H1 (cell line): ENCODE data around the gene PRCP. TPM values are rescaled to one million over a fixed set of nuclear protein-coding genes. Genes with fewer than 3 reads are reported as not detected.
"Not testable (repeated sequence)": the region's sequence is repeated elsewhere in the genome, so short reads cannot be mapped to it uniquely, and the experiment has no call there.

Experiments used
- CTCF ChIA-PET: fragments of 300-600 bp; sonication (Branson Sonifier 250); formaldehyde crosslinking; loops from one replicate; lab custom pipeline; 2021; ENCODE audit not compliant: partially characterized antibody; lab: Charles Lee
- POLR2A ChIA-PET: fragments of 300-600 bp; sonication (Branson Sonifier 250); formaldehyde crosslinking; loops from one replicate; lab custom pipeline; 2021; ENCODE audit warnings: inconsistent platforms; ENCODE audit not compliant: partially characterized antibody; lab: Charles Lee
- DNase-seq, 2 experiments: peaks; one replicate each; pipeline versions ENCODE4 v3.0.0 to v3.0.0-alpha.2; 2010 to 2022; ENCODE audit warnings: low spot score in 2 of 2, low read depth in 1 of 2, mixed read lengths in 1 of 2
- FAIRE-seq: peaks from 2 replicates; lab custom pipeline; 2011; peaks lifted over from hg19 to GRCh38; lab: Jason Lieb, UNC
- H2AFZ ChIP-seq: 2 replicates; pipeline ENCODE4 v1.8.1; 2012; ENCODE audit warnings: low read length, inconsistent platforms
- H2AK5ac ChIP-seq: 2 replicates; pipeline ENCODE4 v1.6.1; 2013; ENCODE audit warnings: low read depth, low read length
- H2BK120ac ChIP-seq: replicated peaks from 2 replicates; pipeline ENCODE3; 2013; ENCODE audit warnings: low read depth, low read length, inconsistent platforms
- H2BK12ac ChIP-seq: 2 replicates; pipeline ENCODE4 v1.6.1; 2013; ENCODE audit warnings: low read depth, low read length
- H2BK15ac ChIP-seq: 2 replicates; pipeline ENCODE4 v1.6.1; 2013; ENCODE audit warnings: low read length
- H2BK20ac ChIP-seq: 2 replicates; pipeline ENCODE4 v1.6.1; 2013; ENCODE audit warnings: low read length
- H2BK5ac ChIP-seq: 2 replicates; pipeline ENCODE4 v1.6.1; 2013; ENCODE audit warnings: low read depth, low read length
- H3K14ac ChIP-seq: 2 replicates; pipeline ENCODE4 v1.6.1; 2013; ENCODE audit warnings: inconsistent platforms; ENCODE audit not compliant: insufficient read length
- H3K18ac ChIP-seq: 2 replicates; pipeline ENCODE4 v1.6.1; 2013; ENCODE audit warnings: low read length; ENCODE audit errors: extremely low read depth
- H3K23ac ChIP-seq: 2 replicates; pipeline ENCODE4 v1.6.1; 2013; ENCODE audit warnings: inconsistent platforms; ENCODE audit not compliant: insufficient read length
- H3K23me2 ChIP-seq: 2 replicates; pipeline ENCODE4 v1.6.1; 2013; ENCODE audit warnings: low read depth, low read length
- H3K27ac ChIP-seq: 2 replicates; pipeline ENCODE4 v1.6.1; 2011; ENCODE audit warnings: low read depth, low read length, inconsistent platforms
- H3K27me3 ChIP-seq, 4 experiments: replicated peaks in 1 of 4; 1 replicate in 1 of 4; 2 replicates in 3 of 4; pipeline versions ENCODE4 v1.6.1 to v1.8.1; 2011 to 2013; ENCODE audit warnings: low read length in 3 of 4, mild to moderate bottlenecking in 3 of 4, inconsistent platforms in 2 of 4, mixed read lengths in 2 of 4, moderate library complexity in 1 of 4; ENCODE audit not compliant: control insufficient read depth in 3 of 4, insufficient read depth in 3 of 4; ENCODE audit errors: extremely low read depth in 1 of 4
- H3K36me3 ChIP-seq, 4 experiments: 2 replicates each; pipeline versions ENCODE4 v1.6.1 to v1.8.1; 2011 to 2013; ENCODE audit warnings: mild to moderate bottlenecking in 4 of 4, low read length in 3 of 4, moderate library complexity in 2 of 4, control low read depth in 1 of 4, inconsistent platforms in 1 of 4; ENCODE audit not compliant: insufficient read depth in 4 of 4, control insufficient read depth in 2 of 4
- H3K4ac ChIP-seq: replicated peaks from 2 replicates; pipeline ENCODE3; 2013; ENCODE audit warnings: low read length, low read depth, mixed read lengths, inconsistent platforms; ENCODE audit not compliant: insufficient read length
- H3K4me1 ChIP-seq, 4 experiments: replicated peaks in 1 of 4; 1 replicate in 1 of 4; 2 replicates in 3 of 4; pipeline versions ENCODE4 v1.6.1 to v1.8.1; 2011 to 2013; ENCODE audit warnings: low read length in 3 of 4, inconsistent platforms in 2 of 4, mixed read lengths in 1 of 4; ENCODE audit not compliant: insufficient read depth in 4 of 4, control insufficient read depth in 3 of 4
- H3K4me2 ChIP-seq, 2 experiments: 2 replicates each; pipeline versions ENCODE4 v1.6.1 to v1.8.1; 2011 to 2013; ENCODE audit warnings: low read depth in 2 of 2, low read length in 2 of 2, control low read depth in 1 of 2, inconsistent platforms in 1 of 2, mild to moderate bottlenecking in 1 of 2; ENCODE audit not compliant: insufficient read depth in 1 of 2
- H3K4me3 ChIP-seq, 4 experiments: fragments of 200-600, 300-600 bp in 1 of 4; sonication (generic), shearing (Covaris generic), sonication (Bioruptor Twin) in 1 of 4; 2 replicates each; pipeline versions ENCODE4 v1.5.1 to v1.8.1; 2011 to 2016; ENCODE audit warnings: low read length in 4 of 4, low read depth in 3 of 4, control low read depth in 2 of 4, inconsistent platforms in 2 of 4, mild to moderate bottlenecking in 2 of 4, mixed read lengths in 1 of 4, moderate library complexity in 1 of 4; ENCODE audit not compliant: insufficient read depth in 2 of 4; ENCODE audit errors: extremely low read depth in 1 of 4
- H3K56ac ChIP-seq: replicated peaks from 2 replicates; pipeline ENCODE3; 2013; ENCODE audit warnings: low read depth, mild to moderate bottlenecking, mixed read lengths, low read length, inconsistent platforms; ENCODE audit not compliant: insufficient read length
- H3K79me1 ChIP-seq: 2 replicates; pipeline ENCODE4 v1.6.1; 2013; ENCODE audit warnings: low read depth, low read length, control low read depth
- H3K79me2 ChIP-seq, 2 experiments: 2 replicates each; pipeline versions ENCODE4 v1.6.1 to v1.8.1; 2012 to 2013; ENCODE audit warnings: low read length in 2 of 2, mild to moderate bottlenecking in 2 of 2, inconsistent platforms in 1 of 2; ENCODE audit not compliant: insufficient read depth in 2 of 2, control insufficient read depth in 1 of 2
- H3K9ac ChIP-seq, 4 experiments: replicated peaks in 1 of 4; 1 replicate in 1 of 4; 2 replicates in 3 of 4; pipeline versions ENCODE4 v1.6.1 to v1.8.1; 2011 to 2013; ENCODE audit warnings: low read depth in 3 of 4, low read length in 3 of 4, control low read depth in 2 of 4, mild to moderate bottlenecking in 2 of 4, moderate library complexity in 2 of 4, inconsistent platforms in 1 of 4; ENCODE audit errors: extremely low read depth in 1 of 4
- H3K9me3 ChIP-seq, 2 experiments: 2 replicates each; pipeline versions ENCODE4 v1.6.1 to v1.8.1; 2012 to 2013; ENCODE audit warnings: mild to moderate bottlenecking in 2 of 2, moderate library complexity in 2 of 2, control low read depth in 1 of 2, inconsistent platforms in 1 of 2, low read depth in 1 of 2, low read length in 1 of 2, mixed read lengths in 1 of 2; ENCODE audit not compliant: insufficient read depth in 2 of 2
- H4K20me1 ChIP-seq, 2 experiments: replicated peaks in 1 of 2; 2 replicates each; pipeline versions ENCODE3 to v1.8.1; 2011 to 2013; ENCODE audit warnings: inconsistent platforms in 2 of 2, low read length in 2 of 2, mild to moderate bottlenecking in 1 of 2; ENCODE audit not compliant: insufficient read depth in 2 of 2, control insufficient read depth in 1 of 2
- H4K5ac ChIP-seq: 2 replicates; pipeline ENCODE4 v1.6.1; 2013; ENCODE audit warnings: low read length, low read depth, mixed read lengths, inconsistent platforms; ENCODE audit not compliant: insufficient read length
- H4K8ac ChIP-seq: 2 replicates; pipeline ENCODE4 v1.8.0; 2013; ENCODE audit warnings: mild to moderate bottlenecking, moderate library complexity, low read length, inconsistent platforms; ENCODE audit not compliant: insufficient read depth; ENCODE audit errors: extremely low read depth
- H4K91ac ChIP-seq: replicated peaks from 2 replicates; pipeline ENCODE3; 2013; ENCODE audit warnings: low read length, mixed read lengths, inconsistent platforms; ENCODE audit not compliant: insufficient read length
- EZH2 ChIP-seq: fragments of 200-600 bp; sonication (generic); IDR thresholded peaks from 2 replicates; pipeline ENCODE4 v1.7.1; 2012; ENCODE audit warnings: low read depth, mild to moderate bottlenecking, moderate library complexity, low read length, inconsistent platforms; ENCODE audit not compliant: severe bottlenecking
- GTF2F1 ChIP-seq: IDR thresholded peaks from 2 replicates; pipeline ENCODE4 v1.6.1; 2012; ENCODE audit warnings: low read depth, low read length, improper control_type of control experiment, borderline replicate concordance
- SUZ12 ChIP-seq: fragments of 200-600 bp; sonication (generic); IDR thresholded peaks from 2 replicates; pipeline ENCODE4 v1.6.1; 2012; ENCODE audit warnings: mild to moderate bottlenecking, inconsistent platforms, low read length, moderate library complexity, mixed read lengths
- TAF7 ChIP-seq: optimal IDR thresholded peaks from 2 replicates; pipeline ENCODE3; 2011; ENCODE audit warnings: low read depth, mild to moderate bottlenecking, inconsistent platforms, low read length, moderate library complexity, borderline replicate concordance
- WGBS, 2 experiments: shearing (Covaris generic) in 1 of 2; methylation state at CpG; one replicate each; pipeline versions ENCODE4 v1.1.6 to v1.1.7; 2013 to 2015; ENCODE audit warnings: low lambda C conversion rate in 2 of 2, mixed read lengths in 2 of 2, inconsistent platforms in 1 of 2, low coverage in 1 of 2, missing lambda C conversion rate in 1 of 2; ENCODE audit not compliant: insufficient replicate concordance in 2 of 2, insufficient coverage in 1 of 2, insufficient read length in 1 of 2; ENCODE audit errors: extremely low coverage in 1 of 2, missing lambda C conversion rate in 1 of 2; 5-methylcytosine and 5-hydroxymethylcytosine counted together
- polyA plus RNA-seq, 7 experiments: library from polyadenylated mRNA; depleted of rRNA in 3 of 7; stranded (reverse) in 5 of 7; unstranded in 2 of 7; fragments of >200 nt in 5 of 7; fragments of 200-250 nt in 2 of 7; gene quantifications; 1 replicate in 5 of 7; 2 replicates in 1 of 7; 4 replicates in 1 of 7; pipeline versions ENCODE4 v1.2.1 to v1.2.3, GENCODE V29; 2011 to 2013; ENCODE audit warnings: missing spikeins in 2 of 7, mixed read lengths in 2 of 7
- total RNA-seq: library from RNA; stranded (reverse); fragmentation: NEBNext Ultra II Directional; extraction: Animal tissue kit (Norgen Biotek cat#: 25700); gene quantifications from 2 replicates; pipeline ENCODE4 v1.2.1, GENCODE V29; 2021

Gene PRCP
- total and polyA plus RNA-seq, 2 of the 8 experiments (the other 6 are each of a cell fraction or from before 2014, with no cell fraction given) = 63.8 to 84.4 TPM

- no peak for TF ChIP-seq EZH2
- no peak for TF ChIP-seq TAF7
- no peak for TF ChIP-seq SUZ12
- TF ChIP-seq GTF2F1 = no peak
Measured at GRCh38 chr11:82924522-82925224, 24.4 kb upstream of the PRCP start (continued).

- H3K9ac ChIP-seq, H2BK20ac ChIP-seq, H4K5ac ChIP-seq, FAIRE-seq, H2BK120ac ChIP-seq, H2AFZ ChIP-seq, H2BK5ac ChIP-seq, H3K23ac ChIP-seq, H3K23me2 ChIP-seq, H3K27ac ChIP-seq, H4K8ac ChIP-seq, H2BK15ac ChIP-seq, DNase-seq, H4K20me1 ChIP-seq, H3K4me2 ChIP-seq, H3K4ac ChIP-seq, H3K79me1 ChIP-seq, H3K14ac ChIP-seq, H3K18ac ChIP-seq, H3K27me3 ChIP-seq, H2AK5ac ChIP-seq, H4K91ac ChIP-seq, H3K4me3 ChIP-seq, H2BK12ac ChIP-seq, H3K56ac ChIP-seq, H3K4me1 ChIP-seq, H3K79me2 ChIP-seq, H3K9me3 ChIP-seq: not testable (repeated sequence)
- H3K36me3 ChIP-seq = peaks cover 0 to 23% (median 0%) of the 10 kb centered on the region in 4 experiments; a peak in 4 of 8 replicates
- ChIA-PET POLR2A (interaction anchor here (0.6 kb wide), 1 partner anchor 264 kb away, joined by 3 read pairs; no protein-coding TSS in a partner anchor), CTCF (interaction anchor here (0.8 to 1.3 kb wide), 3 partner anchors 13 to 24 kb away, joined by 3 read pairs; no protein-coding TSS in a partner anchor)
- 86% methylated on average over 8 of the region's 8 CpGs; no CpG with 5 or more reads in 1 of the 2 experiments for WGBS, 2 experiments
Measured at GRCh38 chr11:82922396-82923173, 22.4 kb upstream of the PRCP start.
